GM21529 (cell line): ENCODE results near the gene MYOCOS.
A peak's percentile ranks its signal among the peaks of the same experiment; 100 is the strongest.
"Not testable (repeated sequence)": the region's sequence is repeated elsewhere in the genome, so short reads cannot be mapped to it uniquely, and the experiment has no call there.

ENCODE experiments used
- ATAC-seq: cut with Tn5 transposase; IDR thresholded peaks from one replicate; pipeline ENCODE4 v1.9.1; 2021; ENCODE audit not compliant: unreplicated experiment

MYOCOS gene, protein sequence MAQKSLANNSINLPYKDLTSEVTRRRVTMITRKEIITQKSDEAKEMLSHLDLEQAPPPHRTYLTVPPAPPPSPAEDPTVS

GRCh38 chr1:171622152-171622462 lies at the start of gene MYOCOS:
TSS of gene MYOCOS (plus strand) at chr1:171622243. CDS start at chr1:171623884, 1,641 bp downstream.
- no peak for ATAC-seq

- ATAC-seq = no peak
These were observed 45.9 kb upstream of the MYOCOS start for GRCh38 chr1:171576144-171576543.

DNA sequence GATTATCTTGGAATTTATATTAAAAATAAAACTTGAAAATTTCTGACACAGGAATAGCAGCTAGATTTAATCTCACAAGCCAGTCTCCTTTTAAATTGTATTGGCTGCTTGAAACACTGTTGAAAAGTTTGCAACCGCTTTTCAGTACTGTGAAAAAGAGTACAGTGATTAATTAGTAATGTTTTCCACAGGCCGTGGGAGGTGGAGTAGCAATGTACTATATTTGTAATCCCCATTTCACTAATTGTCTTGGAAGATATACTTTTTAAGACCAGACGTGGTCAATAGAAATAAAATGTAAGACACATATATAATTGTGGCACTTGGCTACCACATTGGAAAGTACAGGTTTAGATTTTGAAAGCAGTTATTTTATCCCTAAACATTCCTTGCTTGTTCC lies 40.8 kb upstream of the MYOCOS start:
- ATAC-seq = no peak

GRCh38 chr1:171581766-171582165 lies 40.3 kb upstream of the MYOCOS start:
- no peak for ATAC-seq

- ATAC-seq = no peak
These were observed 39.5 kb upstream of the MYOCOS start for GRCh38 chr1:171582589-171582988.

GRCh38 chr1:171583591-171584201 lies 38.3 kb upstream of the MYOCOS start:
- no peak for ATAC-seq

- ATAC-seq = no peak
These were observed 36.3 kb upstream of the MYOCOS start for GRCh38 chr1:171585715-171586114.

GRCh38 chr1:171588230-171588629 lies 33.8 kb upstream of the MYOCOS start:
- no peak for ATAC-seq

DNA sequence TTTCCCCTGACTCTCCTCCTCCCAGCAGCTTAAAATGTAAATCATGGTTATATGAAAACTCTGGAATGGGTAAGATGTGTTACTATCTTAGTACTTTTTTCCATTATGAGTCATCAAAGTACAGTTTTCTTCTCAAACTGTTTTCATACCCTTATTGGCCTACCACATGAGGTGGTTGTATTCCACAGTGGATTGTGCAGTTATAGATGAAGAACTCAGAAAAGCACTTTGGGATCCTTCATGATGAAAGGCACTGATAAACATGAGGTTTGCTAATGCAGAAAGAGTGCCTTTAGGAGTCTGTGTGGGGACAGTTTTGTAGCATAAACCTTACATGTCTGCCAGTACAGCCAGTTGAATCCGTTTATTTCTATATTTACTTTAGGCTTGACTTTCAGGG lies 32.0 kb upstream of the MYOCOS start:
- no peak for ATAC-seq

GRCh38 chr1:171595324-171595723 lies 26.7 kb upstream of the MYOCOS start:
- no peak for ATAC-seq

DNA sequence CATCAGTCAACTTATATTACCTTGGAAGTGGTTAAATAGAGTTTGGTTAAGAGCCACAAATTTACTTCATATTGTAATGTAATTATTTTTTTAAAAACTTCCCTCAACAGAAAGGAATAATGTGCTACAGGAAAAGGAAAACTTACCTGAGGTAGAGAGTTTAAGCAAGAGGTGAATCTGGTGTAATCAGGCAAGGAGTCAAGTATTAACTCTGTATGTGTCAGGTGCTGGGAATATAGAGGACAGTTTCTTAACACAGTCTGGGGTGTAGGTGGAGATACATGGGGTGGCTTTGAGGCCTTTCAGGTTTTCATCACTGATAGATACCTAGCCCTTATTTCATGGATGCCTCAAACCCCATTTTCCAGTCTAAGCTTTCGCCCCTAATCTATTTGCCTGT lies 25.9 kb upstream of the MYOCOS start:
- no peak for ATAC-seq

DNA sequence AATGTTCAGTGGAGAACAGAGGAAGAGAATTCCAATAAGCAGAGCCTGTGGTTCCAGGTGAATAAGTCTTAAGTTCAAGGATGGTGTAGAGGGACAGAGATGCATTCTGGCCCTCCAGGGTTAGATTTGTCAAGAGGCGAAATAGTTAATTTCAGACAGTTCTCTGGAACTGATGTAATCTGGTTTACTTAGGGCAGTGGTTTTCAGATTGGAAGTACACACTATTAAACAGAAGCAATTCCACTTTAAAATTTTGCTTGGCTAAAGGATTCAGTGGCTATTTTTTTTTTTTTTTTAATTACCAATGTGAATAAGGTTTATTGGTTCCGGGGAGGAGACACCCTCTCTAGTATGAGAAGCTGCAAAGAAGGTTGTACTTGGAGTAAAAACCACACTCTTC lies 25.3 kb upstream of the MYOCOS start:
- ATAC-seq = no peak

GRCh38 chr1:171597203-171597602 lies 24.8 kb upstream of the MYOCOS start:
- ATAC-seq = no peak

DNA sequence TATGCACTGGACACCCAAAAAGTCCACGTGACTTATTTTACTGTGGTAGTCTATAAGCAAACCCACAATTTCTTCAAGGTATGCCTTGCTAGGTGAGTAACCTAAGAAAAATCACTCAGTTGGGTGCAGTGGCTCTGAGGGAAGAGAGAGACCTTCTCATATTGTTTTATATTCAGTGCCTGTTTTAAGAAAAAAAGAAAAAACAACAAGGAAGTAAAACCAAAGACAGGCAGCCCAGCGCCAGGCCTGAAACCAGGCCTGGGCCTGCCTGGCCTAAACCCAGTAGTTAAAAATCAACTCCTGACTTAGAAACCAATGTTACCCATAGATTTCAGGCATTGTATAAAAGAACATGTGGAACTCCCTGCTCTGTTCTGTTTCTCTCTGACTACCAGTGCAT lies 21.7 kb upstream of the MYOCOS start:
- ATAC-seq = not testable (repeated sequence)

DNA sequence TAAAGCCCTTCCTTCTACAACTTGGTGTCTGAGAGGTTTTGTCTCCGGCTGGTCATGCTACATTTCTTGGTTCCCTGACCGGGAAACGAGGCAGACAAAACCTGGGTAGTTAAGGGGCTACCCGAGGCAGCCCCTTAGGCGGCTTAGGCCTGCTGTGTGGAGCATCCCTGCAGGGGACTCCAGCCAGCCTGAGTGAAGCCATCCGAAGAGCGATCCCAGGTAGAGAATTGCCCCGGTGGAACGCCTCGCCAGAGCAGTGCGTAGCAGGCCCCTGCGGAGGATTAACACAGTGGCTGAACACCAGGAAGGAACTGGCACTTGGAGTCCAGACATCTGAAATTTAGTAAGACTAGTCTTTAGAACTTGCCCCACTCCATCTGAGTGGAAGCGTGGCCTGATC lies 21.2 kb upstream of the MYOCOS start:
- no peak for ATAC-seq

GRCh38 chr1:171603042-171603441 lies 19.0 kb upstream of the MYOCOS start:
- not testable (repeated sequence) for ATAC-seq

DNA sequence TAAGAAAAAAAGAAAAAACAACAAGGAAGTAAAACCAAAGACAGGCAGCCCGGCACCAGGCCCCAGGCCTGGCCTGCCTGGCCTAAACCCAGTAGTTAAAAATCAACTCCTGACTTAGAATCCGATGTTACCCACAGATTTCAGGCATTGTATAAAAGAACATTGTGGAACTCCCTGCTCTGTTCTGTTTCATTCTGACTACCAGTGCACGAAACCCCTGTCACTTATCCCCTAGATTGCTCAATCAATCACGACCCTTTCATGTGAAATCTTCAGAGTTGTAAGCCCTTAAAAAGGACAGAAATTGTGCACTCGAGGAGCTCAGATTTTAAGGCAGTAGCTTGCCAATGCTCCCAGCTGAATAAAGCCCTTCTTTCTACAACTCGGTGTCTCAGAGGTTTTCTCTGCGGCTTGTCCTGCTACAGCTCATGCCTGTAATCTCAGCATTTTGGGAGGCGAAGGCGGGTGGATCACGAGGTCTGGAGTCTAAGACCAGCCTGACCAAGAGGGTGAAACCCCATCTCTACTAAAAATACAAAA lies 15.6 kb upstream of the MYOCOS start:
- no peak for ATAC-seq

DNA sequence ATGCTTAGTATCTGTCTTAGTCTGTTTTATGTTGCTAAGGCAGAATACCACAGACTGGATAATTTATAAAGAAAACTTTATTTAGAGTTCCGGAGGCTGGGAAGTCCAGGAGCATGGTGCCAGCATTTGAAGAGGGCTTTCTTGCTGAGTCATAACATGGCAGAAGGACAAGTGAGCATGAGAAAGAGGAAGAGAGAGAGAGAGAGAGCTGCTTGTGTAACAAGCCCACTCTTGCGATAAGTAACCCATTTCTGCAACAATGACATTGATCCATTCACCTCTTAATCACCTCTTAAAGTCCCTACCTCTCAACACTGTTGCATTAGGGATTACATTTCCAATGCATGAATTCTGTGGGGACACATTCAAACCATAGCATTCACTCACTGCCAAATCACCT lies 11.7 kb upstream of the MYOCOS start:
- ATAC-seq = peak; percentile 41

DNA sequence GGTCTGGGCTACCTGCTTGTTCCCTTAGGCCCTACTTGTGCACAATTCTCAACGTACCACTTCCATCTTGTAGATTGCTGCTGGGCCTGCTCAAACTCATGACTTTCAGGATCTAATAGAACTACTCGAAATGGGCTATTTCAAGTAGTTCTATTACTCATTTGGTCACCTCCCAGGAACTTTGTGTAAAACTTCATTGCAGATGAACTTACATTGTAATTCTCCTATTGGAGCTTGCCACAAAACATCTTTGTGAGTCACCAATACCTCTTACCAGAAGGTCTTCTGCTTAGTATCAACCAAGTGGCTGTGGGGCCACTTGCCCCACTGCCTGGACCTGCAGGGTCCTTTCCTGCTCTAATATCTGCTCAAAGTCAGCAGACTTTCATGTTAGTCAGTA lies 10.7 kb upstream of the MYOCOS start:
- ATAC-seq = no peak

GRCh38 chr1:171613282-171613681 lies 8.8 kb upstream of the MYOCOS start:
- no peak for ATAC-seq

- not testable (repeated sequence) for ATAC-seq
These were observed 6.7 kb upstream of the MYOCOS start for GRCh38 chr1:171615122-171615906.

DNA sequence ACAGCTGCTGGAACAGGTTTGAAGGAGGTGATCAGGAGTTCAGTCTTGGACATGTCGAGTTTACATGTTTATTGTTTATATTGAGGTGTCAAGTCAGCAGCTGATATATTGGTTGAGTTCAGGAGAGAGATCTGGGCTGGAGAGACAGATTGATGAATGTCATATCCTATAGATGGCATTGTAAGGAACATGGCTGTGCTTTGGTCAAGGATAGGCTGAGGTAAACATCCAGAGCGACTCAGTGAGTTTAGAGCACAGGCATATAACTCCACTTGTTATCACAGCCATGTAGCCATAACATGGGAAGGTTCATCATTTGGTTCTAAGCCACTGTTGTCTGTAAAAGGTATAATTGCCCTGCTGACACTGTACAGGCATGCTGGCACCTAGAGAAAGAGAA lies 5.5 kb upstream of the MYOCOS start:
- no peak for ATAC-seq
